NCI-H345 treated with DMSO at 0.1 percent for 48 hours (cell line): ENCODE data around the gene RGS19.

Experiments used
- DNase-seq: peaks from one replicate; lab custom pipeline; 2025; ENCODE audit not compliant: unreplicated experiment; lab: John Stamatoyannopoulos, UW

The RGS19 gene

DNA sequence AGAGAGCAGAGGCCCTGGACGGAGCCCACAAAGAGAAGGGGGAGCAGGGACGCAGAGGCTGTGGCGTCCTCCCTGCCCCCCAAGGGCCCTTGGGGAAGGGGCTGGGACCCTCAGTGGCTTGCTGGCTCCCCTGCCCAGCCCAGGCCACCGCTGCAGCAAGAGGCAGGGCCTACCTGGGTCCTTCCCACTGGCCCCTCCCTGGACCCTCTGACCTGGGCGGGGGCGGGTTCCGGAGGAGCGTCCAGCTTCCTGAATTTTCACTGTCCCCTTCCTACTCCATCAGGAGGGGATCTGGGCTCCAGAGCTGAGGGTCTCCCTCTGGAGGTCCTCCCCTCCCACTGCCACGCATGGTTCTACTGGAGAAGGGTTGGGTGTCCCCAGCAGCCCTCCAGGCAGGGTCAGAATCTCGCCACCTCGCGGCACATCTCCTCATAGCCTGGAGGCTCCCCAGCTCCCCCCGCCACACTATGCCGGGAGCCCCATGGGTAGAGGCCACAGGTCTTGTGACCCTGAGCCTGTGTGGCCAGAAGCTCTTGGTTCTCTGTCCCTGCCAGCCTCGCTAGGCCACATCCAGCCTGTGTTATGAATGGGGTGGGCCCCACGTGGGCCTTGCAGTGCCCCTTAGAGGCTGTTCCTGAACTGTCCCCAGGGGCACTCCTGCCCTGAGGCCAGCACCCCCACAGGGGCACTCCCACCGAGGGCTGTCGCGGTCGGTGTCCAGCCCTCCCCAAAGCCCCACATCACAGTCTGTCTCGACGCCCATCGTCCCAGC, 28.9 kb downstream of the RGS19 start:
- DNase-seq, result no peak

DNA sequence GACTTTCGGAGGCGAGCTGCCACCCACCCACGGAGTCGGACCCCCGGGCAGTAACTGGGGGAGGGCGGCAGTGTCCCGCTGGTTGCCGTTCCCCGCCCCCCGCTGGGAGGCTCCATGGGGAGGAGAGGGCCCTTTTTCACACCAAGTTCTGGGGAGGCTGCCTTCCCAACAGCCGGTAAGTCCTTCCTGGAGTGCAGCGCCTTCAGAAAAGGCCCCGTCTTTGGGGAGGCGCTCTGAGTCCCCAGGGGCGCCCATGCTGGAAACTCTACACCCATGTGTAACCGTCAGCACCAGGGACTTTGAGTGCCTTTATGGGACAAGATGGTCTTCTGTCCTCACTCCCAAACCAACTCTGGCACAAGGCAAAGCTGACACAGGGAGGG, 29.4 kb downstream of the RGS19 start:
- DNase-seq, result no peak

DNA sequence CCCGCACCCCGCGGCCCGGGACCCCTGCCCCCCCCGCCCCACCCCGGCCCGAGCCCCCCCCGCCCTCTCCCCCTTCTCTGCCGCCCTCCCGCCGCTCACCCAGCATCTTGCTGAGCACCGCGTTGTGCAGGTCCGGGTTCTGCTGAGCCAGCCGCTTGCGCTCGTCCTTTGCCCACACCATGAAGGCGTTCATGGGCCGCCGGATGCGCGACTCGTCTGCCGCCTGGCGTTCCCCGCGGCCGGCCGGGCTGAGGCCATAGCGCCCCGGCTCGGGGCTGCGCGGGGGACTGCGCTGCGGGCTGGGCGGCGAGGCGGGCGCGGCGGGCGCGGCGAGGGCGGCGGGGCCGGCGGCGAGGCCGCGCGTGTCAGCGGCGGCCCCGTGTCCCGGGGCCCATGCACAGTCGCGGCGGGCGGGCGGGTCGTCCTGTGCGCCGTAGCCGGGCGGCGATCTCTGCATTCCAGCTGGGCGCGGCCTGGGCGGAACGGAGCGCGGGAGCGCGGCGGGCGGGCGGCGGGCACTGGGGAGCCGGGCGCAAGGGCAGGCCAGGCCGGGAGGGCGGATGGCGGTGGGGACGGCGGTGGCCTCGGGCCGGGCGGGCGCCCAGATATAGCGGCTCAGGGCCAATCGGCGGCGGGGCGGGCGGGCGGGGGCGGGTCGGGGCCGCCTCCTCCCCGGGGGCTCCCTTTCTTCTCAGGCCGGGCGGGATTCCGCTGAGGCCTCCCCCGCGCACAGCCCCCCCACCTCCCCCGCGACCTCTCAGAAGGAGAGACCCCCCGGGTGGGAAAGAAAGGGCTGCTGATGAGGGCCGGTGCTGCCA, 30.0 kb downstream of the RGS19 start, which contains the start of gene SOX18:
Gene SOX18, minus strand, starts transcription at position 580 of the 818 bp plus-strand sequence. Its CDS starts 123 bp downstream, at position 457.
- DNase-seq, result no peak

DNA sequence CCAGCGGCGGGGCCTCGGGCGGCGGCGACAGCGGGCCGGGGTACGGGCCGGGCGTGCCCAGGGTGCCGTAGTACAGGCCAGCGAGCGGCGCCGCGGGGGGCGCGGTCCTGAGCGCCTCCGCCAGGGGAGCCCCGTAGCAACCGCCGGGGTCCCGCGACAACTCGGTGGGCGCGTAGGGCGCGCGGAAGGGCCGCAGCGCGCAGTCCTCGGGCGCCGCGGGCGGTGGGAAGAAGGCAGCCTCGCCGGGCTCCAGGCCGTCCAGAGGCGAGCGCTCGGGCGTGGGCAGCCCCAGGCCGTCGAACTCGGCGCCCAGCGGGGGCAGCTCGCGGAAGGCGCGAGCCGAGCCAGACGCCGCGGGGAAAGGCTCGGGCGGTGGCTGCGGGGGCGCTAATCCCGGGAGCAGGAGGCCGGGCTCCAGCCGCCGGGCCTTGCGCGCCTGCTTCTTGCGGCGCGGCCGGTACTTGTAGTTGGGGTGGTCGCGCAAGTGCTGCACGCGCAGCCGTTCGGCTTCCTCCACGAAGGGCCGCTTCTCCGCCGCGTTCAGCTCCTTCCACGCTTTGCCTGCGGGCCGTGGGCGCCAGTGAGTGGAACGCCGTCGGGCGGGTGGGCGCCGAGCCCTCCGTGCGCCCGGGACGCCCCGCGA, 30.8 kb downstream of the RGS19 start:
- DNase-seq, result no peak

DNA sequence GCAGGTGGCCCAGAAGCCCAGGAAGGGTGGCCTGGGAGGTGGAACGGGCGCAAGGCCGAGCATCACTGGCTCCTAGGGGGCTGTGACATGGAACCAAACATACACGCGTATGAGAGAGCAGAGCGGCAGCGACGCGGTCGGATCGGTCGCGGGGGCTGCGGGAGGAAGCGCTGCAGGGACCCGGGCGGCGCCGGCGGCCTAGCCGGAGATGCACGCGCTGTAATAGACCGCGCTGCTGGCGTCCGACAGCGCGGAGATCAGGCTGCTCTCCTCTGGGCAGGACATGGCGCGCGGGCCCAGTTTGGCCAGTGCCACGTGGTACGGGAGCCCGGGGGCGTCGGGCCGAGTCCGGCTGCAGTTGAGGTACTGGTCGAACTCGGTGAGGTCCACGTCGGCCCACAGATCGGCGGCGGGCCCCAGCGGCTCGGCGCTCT, 31.3 kb downstream of the RGS19 start:
- no peak for DNase-seq

DNA sequence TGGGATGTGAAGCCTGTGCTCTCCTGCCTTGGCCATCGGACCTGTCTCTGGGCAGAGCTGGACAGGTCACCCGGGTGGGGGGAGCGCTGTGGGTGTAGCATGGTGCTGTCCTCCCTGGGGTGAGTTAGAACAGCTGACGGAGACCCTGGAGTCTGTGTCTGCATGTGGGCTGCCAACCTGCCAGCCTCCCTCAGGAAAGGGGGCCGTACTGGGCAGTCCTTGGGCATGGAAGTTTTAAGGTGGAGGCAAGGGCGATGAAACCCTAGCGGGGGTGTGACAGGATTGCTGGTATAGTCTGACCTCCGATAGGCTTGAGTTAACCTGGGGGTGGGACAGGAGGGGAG, 32.3 kb downstream of the RGS19 start:
- DNase-seq, result no peak

DNA sequence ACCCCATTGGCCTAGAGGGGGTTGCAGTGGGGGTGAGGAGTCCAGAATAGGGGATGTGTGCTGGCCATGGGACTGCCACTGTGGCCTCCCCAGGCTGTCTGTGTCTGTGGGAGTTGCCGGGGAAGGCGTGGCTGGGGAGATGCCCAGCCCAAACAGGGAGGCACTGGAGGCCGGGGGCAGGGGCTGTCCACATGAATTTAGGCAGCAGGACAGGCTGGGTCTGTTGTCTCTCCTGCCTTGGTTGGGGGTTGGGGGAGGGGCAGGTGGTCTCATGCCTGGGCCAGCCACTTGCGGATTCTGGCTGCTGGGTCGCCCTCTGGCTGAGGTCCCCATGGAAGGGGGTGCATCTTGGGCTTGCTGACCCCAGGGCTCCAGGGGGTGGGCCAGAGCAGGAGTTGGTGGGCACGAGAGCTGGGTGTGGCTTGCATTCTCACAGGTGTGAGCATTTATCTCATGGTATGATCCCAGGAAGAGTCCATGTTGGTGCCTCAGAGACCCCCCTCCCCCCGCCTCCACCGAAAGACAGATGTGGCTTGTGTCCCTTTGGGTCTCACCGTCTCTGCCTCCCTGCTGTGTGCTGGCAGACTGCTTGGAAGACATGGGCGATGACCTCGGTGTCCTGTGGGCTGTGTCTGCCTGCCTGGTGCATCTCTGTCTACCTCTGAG, 33.8 kb downstream of the RGS19 start:
- no peak for DNase-seq

DNA sequence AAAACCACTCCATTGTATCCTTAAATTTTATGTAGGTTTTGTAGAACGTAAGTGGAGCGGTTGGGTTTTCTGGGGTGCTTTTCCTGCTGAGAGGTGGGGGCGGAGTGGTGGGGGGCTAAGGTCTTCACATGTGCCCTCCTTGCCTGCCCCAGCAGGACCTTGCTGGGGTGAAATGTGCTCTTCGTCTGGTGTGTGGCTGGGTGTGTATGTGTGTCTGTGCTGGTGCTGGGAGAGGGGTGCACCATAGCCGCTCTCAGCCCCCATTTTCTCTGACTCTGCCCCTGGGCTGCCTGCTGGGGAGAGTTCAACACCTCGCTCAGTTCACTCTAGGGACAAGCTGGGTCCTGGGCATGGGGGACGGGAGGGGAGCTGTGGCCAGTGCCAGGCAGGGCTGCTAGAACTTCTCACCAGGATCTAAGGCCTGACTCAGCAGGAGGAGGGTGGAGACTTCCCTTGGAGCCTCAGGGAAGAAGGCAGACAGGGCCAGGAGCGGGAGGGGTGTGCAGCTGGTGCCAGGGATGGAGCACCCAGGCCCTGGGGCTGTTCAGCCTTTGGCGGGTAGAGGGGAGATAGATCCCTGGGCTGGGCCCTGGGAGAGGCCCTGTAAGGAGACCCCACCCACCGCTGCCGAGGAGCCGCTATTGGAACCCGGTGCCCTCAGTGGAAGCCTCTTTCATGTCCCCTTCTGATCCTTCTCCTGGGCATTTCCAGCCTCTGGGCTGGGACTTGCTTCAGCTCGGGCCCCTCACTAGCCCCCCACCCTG, 34.7 kb downstream of the RGS19 start:
- DNase-seq, result no peak

DNA sequence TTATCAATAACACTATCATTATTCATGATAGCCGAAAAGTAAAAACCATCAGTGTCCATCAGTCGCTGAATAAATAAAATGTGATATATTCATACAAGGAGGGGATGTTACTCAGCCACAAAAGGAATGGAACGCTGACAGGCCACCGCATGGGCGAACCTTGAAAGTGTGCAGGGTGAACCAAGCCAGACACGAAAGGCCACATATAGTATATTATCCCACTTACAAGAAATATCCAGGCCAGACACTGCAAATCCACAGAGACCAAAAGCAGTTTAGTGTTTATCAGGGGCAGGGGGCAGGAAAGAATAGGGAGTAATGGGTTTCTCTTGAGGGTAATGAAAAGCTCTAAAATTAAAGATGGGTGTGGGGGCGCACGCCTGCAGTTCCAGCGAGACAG, 35.5 kb downstream of the RGS19 start:
- DNase-seq, result no peak

DNA sequence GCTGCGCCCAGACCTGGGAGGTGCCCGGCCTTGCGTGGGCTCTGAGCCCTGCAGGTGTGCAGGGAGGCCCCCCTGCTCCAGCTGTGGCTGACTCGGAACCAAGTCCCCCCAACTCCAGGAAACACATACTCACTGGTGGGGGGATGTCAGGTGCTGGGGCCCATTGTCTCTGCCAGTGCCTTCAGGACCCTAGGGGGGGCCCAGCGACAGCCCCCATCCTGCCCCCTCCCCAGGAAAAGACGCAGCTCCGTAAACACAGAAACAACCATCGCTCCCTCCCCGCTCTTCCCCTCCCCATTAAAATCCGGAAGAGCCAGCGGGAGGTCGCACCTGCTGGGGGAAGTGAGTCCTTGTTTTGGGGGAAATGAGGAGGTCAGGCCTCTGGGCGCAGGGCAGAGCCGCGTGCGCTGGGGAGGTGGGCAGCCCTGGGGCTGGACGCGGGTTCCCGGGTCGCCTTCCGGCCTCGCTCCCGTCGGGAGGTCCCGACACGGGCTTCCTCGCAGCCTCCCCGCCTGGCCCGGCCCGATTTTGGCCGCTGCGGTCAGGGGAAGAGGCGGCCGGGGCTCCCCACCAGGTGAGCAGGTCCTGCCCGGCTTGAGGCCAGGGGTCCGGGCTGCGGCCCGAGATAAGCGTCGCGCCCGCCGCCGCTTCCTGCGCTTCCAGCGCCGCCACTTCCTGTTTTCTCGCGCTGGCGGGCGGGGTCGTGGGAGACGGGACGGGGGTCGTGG, 37.1 kb downstream of the RGS19 start:
- DNase-seq, result no peak

DNA sequence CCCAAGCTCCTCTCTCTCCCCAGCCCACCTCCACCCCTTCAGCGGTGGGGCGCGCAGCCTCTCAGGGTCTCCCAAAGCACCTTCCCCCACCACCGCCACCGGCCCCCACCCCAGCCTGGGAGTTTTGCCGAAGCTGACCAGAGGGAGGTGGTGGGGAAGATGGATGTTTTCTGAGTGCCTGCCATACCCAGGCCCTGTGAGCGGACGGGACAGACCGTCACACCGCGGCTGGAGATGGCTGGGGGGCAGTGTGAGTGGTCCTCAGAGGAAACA, 37.6 kb downstream of the RGS19 start:
- DNase-seq, result no peak

DNA sequence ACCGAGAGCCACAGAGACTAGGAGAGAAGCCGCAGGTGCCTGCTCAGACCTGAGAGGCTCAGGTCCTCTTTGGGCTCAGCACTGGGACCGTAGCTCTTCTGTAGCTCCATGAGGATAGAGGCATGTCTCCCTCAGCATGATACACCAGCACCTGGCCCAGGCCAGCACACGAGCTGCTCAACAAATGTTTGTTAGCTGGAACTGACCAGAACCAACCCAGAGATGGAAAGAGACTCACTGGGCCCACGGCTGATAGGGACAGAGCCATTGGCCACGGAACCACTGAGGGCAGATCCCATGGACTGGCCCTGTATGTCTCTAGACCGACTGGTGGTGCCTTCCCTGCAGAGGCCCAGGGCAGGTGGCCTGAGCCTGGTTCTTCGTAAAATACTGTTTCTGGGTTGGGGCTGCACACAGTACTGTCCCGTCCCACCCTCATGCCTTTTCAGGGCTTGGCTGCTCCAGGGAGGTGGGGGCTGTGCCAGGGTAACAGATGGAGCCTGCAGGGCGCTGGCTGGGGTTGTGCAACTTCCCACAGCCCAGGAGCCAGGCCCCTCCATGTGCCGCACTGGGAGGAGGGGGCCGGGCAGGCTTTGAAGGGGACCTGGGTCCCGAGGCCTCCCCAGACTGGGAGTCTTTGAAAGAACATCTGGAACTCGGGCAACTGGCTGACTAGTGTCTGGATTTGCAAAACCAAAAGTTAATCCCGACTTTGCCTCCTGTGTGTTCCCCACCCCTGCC, 38.1 kb downstream of the RGS19 start:
- DNase-seq, result no peak

DNA sequence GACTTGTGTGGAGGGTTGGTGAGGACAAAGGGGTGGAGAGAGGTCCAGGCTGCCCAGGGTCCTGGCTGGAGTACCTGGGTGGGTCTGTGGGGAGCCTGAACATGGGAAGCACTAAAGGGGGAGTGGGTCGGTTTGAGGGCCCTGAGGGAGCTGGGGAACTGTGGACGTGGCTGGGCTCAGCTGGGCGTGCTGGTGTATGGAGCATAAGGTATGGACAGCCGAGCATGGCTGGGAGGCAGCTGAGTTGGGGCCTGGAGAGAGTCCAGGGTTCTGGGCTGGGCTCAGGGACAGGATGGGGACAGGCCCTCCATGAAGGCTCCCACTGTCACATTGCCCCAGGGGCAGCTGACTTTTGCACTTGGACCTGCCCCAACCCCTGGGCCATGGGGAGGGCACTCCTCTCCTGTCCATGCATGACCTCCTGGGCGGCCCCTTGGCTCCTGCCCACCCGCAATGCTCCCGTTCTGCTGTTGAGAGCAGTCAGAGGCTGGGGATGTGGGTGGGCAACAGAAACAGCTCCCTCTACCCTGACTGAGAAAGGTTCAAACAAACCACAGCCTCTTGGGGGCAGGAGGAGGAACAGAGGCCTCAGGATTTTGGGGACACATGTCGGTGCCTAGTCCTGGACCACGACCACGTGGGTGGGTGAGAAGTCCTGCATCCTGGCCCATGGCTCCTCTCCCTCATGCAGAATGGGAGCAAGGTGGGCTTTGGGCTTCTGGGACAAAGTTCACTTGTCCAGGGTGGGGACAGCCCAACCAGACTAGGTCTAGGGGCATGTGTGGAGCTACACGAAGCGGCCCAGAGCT, 38.9 kb downstream of the RGS19 start:
- no peak for DNase-seq

DNA sequence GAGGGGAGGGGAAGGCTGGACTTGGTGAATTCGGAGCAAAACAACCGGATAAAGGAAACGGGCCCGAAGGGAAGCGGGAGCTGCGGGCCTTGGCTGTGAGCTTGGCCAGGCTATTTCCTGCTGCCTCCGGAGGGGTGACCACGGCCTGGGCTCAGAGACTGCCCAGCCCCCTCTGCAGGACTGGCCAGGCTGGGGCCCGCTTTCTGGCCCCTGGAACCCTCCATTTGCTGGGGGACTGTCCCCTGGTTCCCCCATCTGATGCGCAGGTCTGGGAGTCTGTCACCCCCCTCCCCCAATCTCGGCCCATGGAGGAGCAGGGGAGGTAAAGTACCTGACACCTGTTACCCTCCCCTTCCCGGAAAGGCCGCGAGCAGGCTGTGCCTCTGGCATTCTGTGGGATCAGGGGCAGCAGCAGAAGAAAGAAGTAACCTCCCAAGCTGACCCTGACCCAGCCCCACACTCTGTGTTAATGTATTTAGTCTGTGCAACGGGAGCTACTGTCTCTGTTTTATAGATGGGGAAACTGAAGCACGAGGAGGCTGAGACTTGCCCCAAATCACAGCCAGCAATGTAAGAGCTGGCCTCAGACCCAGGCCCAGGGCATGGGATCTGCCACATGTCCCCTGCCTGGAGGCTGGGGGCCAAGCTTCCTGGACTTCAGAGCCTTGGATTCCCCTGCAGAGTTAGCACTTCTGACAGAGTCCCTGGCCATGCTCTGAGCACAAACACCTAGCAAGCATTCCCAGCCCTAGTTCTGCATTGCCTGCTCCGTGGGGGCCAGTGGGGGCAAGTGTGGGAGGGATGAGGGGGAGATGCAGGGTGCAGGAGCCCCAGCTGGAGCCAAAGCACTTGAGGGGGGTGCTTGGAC, 39.8 kb downstream of the RGS19 start:
- no peak for DNase-seq

DNA sequence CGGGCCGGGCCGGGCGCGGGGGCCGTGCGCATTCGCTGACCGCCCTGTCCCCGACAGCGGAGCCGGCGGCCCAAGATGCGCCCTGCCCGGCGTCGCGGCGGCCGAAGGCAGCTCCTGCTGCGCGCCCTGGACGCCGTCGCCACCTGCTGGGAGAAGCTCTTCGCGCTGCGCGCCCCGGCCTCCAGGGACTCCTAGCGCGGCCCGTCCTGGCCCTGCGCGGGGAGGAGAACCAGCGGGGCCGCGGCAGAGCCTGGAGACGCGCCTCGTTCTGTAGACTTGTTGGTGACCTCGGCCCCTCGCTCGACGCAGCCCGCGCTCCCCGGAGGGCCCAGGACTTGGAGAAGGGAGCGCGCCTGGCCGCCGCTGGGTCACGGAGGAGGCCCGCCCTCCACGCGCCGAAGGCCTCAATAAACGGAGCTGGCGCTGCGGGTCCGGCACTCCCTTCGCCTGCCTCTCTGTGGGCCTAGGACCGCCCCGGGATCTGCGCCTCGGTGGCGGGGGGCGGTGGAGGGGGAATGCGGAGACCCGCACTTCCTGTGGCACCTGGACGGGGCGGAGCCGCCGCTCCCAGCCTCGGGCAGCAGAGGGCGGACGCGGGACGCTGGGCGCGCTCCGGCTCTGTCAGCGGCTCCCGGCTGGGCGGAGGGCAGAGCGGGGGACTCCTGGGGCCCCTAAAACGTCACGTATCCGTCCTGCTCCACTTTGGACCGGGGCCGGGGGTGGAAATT, 40.6 kb downstream of the RGS19 start:
- peak; percentile 47 for DNase-seq

DNA sequence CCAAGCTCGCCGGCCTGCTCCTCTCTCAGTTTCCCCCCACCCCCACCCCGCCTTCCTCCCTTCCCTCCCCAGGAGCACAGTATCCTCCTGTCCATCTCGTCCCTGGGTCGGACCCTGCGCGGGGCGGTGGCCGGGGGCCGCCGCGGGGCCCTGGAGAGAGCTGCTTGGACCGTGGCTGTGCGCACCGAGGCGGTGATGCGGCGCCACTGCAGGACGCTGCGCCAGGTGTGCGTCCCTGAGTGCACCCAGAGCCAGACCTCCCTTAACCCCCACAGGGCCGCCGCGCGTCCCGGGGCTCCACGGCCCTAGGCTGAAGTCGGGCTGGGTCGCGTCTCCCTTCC, 41.1 kb downstream of the RGS19 start:
- no peak for DNase-seq

DNA sequence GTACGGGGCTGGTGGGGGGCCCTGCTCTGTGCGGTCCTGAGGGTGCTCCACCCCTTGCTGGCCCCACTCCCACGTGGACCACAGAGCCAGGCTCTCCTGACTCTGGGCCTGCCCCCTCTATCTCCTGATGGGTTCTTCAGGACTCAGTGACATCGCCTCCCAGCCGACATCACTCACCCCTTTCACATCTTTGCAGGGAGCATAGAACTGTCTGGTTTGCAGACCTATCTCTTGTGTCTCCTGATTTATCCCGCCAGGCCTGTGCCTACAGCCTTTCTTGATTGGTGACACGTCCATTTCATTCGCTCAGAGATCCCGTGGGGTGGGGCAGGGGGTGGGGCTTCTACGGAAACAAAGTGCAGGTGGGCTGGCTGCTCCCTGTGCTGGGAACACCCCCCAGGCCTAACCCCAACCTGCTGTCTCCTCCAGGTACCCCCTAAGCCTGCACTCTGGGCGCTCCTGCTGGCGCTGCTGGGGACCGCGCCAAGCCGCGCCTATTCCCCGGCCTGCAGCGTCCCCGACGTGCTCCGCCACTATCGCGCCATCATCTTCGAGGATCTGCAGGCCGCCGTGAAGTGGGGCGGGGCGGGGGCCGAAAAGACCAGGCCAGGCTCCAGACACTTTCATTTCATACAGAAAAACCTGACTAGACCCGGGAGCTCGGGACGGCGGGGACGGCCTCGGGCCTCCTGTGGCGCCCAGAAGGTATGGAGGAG, 41.7 kb downstream of the RGS19 start:
- DNase-seq, result no peak
